ENCODE measurements around the gene TSPYL1. TPM values are rescaled to one million over a fixed set of nuclear protein-coding genes. Genes with fewer than 3 reads are reported as not detected.

Gene TSPYL1
- total RNA-seq, 1 donor from 2014 or later = 41.8 TPM

- DNase-seq (ENCODE audit: low spot score) = no peak
- peaks cover 5% of the 10 kb centered on the region for H3K36me3 Mint-ChIP-seq (ENCODE audit: low read depth)
- H3K27ac Mint-ChIP-seq = no peak overlapping the region
- intact Hi-C loops (cut with micrococcal nuclease) = loop anchor here (1.0 kb wide), 2 partner anchors 8 to 293 kb away; no protein-coding TSS in a partner anchor
- no peak overlapping the region for H3K4me3 Mint-ChIP-seq
- H3K9me3 Mint-ChIP-seq = no peaks in the 10 kb centered on the region
- peaks cover 6% of the 10 kb centered on the region for H3K4me1 Mint-ChIP-seq (ENCODE audit: low read depth)
- H3K27me3 Mint-ChIP-seq (ENCODE audit: insufficient read depth) = no peaks in the 10 kb centered on the region
Measured at GRCh38 chr6:116268589-116269293, 11.0 kb downstream of the TSPYL1 start.

GRCh38 chr6:116267836-116268588 is 11.7 kb downstream of the TSPYL1 start:
- intact Hi-C loops (cut with micrococcal nuclease) = loop anchor here (1.0 kb wide), 2 partner anchors 8 to 293 kb away; no protein-coding TSS in a partner anchor
- Mint-ChIP-seq H3K4me3 (no peak overlapping the region), H3K9me3 (peaks cover 4% of the 10 kb centered on the region), H3K27ac (no peak overlapping the region), H3K36me3 (ENCODE audit: low read depth) (peaks cover 3% of the 10 kb centered on the region), H3K27me3 (ENCODE audit: insufficient read depth) (no peaks in the 10 kb centered on the region), H3K4me1 (ENCODE audit: low read depth) (peaks cover 6% of the 10 kb centered on the region)
- DNase-seq (ENCODE audit: low spot score) = no peak

- Mint-ChIP-seq H3K27ac (no peak overlapping the region), H3K4me1 (ENCODE audit: low read depth) (peaks cover 6% of the 10 kb centered on the region), H3K4me3 (no peak overlapping the region), H3K36me3 (ENCODE audit: low read depth) (peaks cover 5% of the 10 kb centered on the region), H3K27me3 (ENCODE audit: insufficient read depth) (no peaks in the 10 kb centered on the region), H3K9me3 (peaks cover 4% of the 10 kb centered on the region)
- intact Hi-C loops (cut with micrococcal nuclease) = no loop called here
- no peak for DNase-seq (ENCODE audit: low spot score)
Measured at GRCh38 chr6:116266803-116267202, 12.9 kb downstream of the TSPYL1 start.

GRCh38 chr6:116265041-116265829 is 14.5 kb downstream of the TSPYL1 start:
- Mint-ChIP-seq H3K36me3 (ENCODE audit: low read depth) (peaks cover 9% of the 10 kb centered on the region), H3K4me1 (ENCODE audit: low read depth) (peaks cover 6% of the 10 kb centered on the region), H3K9me3 (peaks cover 4% of the 10 kb centered on the region), H3K27me3 (ENCODE audit: insufficient read depth) (peaks cover 2% of the 10 kb centered on the region), H3K4me3 (no peak overlapping the region), H3K27ac (no peak overlapping the region)
- no peak for DNase-seq (ENCODE audit: low spot score)
- intact Hi-C loops (cut with micrococcal nuclease) = no loop called here

GRCh38 chr6:116263353-116263752 is 16.4 kb downstream of the TSPYL1 start:
- Mint-ChIP-seq H3K9me3 (peaks cover 4% of the 10 kb centered on the region), H3K4me3 (no peak overlapping the region), H3K4me1 (ENCODE audit: low read depth) (peaks cover under 1% of the 10 kb centered on the region), H3K27ac (no peak overlapping the region), H3K27me3 (ENCODE audit: insufficient read depth) (peaks cover 2% of the 10 kb centered on the region), H3K36me3 (ENCODE audit: low read depth) (peaks cover 9% of the 10 kb centered on the region)
- no peak for DNase-seq (ENCODE audit: low spot score)
- intact Hi-C loops (cut with micrococcal nuclease) = no loop called here

GRCh38 chr6:116258520-116258919 is 21.2 kb downstream of the TSPYL1 start:
- Mint-ChIP-seq H3K4me1 (ENCODE audit: low read depth) (no peaks in the 10 kb centered on the region), H3K4me3 (no peak overlapping the region), H3K9me3 (peaks cover 4% of the 10 kb centered on the region), H3K27ac (no peak overlapping the region), H3K27me3 (ENCODE audit: insufficient read depth) (peaks cover 2% of the 10 kb centered on the region), H3K36me3 (ENCODE audit: low read depth) (peaks cover 6% of the 10 kb centered on the region)
- intact Hi-C loops (cut with micrococcal nuclease) = loop anchor here (10.0 kb wide), 2 partner anchors 1264 to 1346 kb away; partner anchors contain the start of gene GOPC
- DNase-seq (ENCODE audit: low spot score) = no peak

- H3K27ac Mint-ChIP-seq = no peak overlapping the region
- no peaks in the 10 kb centered on the region for H3K9me3 Mint-ChIP-seq
- DNase-seq (ENCODE audit: low spot score) = no peak
- peaks cover 2% of the 10 kb centered on the region for H3K27me3 Mint-ChIP-seq (ENCODE audit: insufficient read depth)
- no peaks in the 10 kb centered on the region for H3K4me1 Mint-ChIP-seq (ENCODE audit: low read depth)
- no peak overlapping the region for H3K4me3 Mint-ChIP-seq
- intact Hi-C loops (cut with micrococcal nuclease) = loop anchor here (10.0 kb wide), 2 partner anchors 1262 to 1348 kb away; partner anchors contain the start of gene GOPC
- H3K36me3 Mint-ChIP-seq (ENCODE audit: low read depth) = peaks cover 9% of the 10 kb centered on the region
Measured at GRCh38 chr6:116256694-116257093, 23.0 kb downstream of the TSPYL1 start.

- Mint-ChIP-seq H3K27me3 (ENCODE audit: insufficient read depth) (peaks cover under 1% of the 10 kb centered on the region), H3K4me1 (ENCODE audit: low read depth) (no peaks in the 10 kb centered on the region), H3K9me3 (no peaks in the 10 kb centered on the region), H3K27ac (no peak overlapping the region), H3K36me3 (ENCODE audit: low read depth) (peaks cover 10% of the 10 kb centered on the region), H3K4me3 (no peak overlapping the region)
- DNase-seq (ENCODE audit: low spot score) = no peak
- intact Hi-C loops (cut with micrococcal nuclease) = loop anchor here (10.0 kb wide), 2 partner anchors 1261 to 1349 kb away; partner anchors contain the start of gene GOPC
Measured at GRCh38 chr6:116255246-116255800, 24.4 kb downstream of the TSPYL1 start.

- Mint-ChIP-seq H3K4me1 (ENCODE audit: low read depth) (no peaks in the 10 kb centered on the region), H3K9me3 (no peaks in the 10 kb centered on the region), H3K4me3 (no peak overlapping the region), H3K36me3 (ENCODE audit: low read depth) (peaks cover 14% of the 10 kb centered on the region), H3K27ac (no peak overlapping the region), H3K27me3 (ENCODE audit: insufficient read depth) (no peaks in the 10 kb centered on the region)
- no peak for DNase-seq (ENCODE audit: low spot score)
- intact Hi-C loops (cut with micrococcal nuclease) = loop anchor here (1.0 to 10.0 kb wide), 8 partner anchors 25 to 1350 kb away; partner anchors contain the start of genes GOPC, KPNA5, RWDD1 and TSPYL1
Measured at GRCh38 chr6:116254297-116255056, 25.3 kb downstream of the TSPYL1 start.

GRCh38 chr6:116253505-116254296 is 26.0 kb downstream of the TSPYL1 start, which contains the start of gene TSPYL4:
TSS of gene TSPYL4 (minus strand) at chr6:116254075. CDS start at chr6:116254008, 67 bp downstream.
- H3K4me3 Mint-ChIP-seq = no peak within 1 kb of the TSS
- H3K27ac Mint-ChIP-seq = no peak within 1 kb of the TSS
- peaks cover 14% of the 10 kb centered on the region for H3K36me3 Mint-ChIP-seq (ENCODE audit: low read depth)
- H3K27me3 Mint-ChIP-seq (ENCODE audit: insufficient read depth) = no peaks in the 10 kb centered on the region
- intact Hi-C loops (cut with micrococcal nuclease) = loop anchor here (1.0 to 10.0 kb wide), 8 partner anchors 26 to 1351 kb away; partner anchors contain the start of genes GOPC, KPNA5, RWDD1 and TSPYL1
- H3K9me3 Mint-ChIP-seq = no peaks in the 10 kb centered on the region
- DNase-seq (ENCODE audit: low spot score) = peak; percentile 88
- H3K4me1 Mint-ChIP-seq (ENCODE audit: low read depth) = no peaks in the 10 kb centered on the region

GRCh38 chr6:116253188-116253504 is 26.6 kb downstream of the TSPYL1 start:
- Mint-ChIP-seq H3K27me3 (ENCODE audit: insufficient read depth) (no peaks in the 10 kb centered on the region), H3K36me3 (ENCODE audit: low read depth) (peaks cover 14% of the 10 kb centered on the region), H3K9me3 (no peaks in the 10 kb centered on the region), H3K4me1 (ENCODE audit: low read depth) (peaks cover 6% of the 10 kb centered on the region), H3K4me3 (no peak overlapping the region), H3K27ac (no peak overlapping the region)
- no peak for DNase-seq (ENCODE audit: low spot score)
- intact Hi-C loops (cut with micrococcal nuclease) = loop anchor here (10.0 kb wide), 2 partner anchors 1258 to 1352 kb away; partner anchors contain the start of gene GOPC

All from activated T-helper 1 cell treated with anti-CD3 and anti-CD28 coated beads, Interleukin-12 subunit alpha, Interleukin-12 subunit beta, Interleukin-2, Interleukin-4 antibody, amounts not matched to agents 30 ng/mL and 10 ng/mL and 1 ng/mL, durations not matched to agents 14 hours and 24 hours and 36 hours (primary cell).